Adipocyte (in vitro differentiated cells): ENCODE measurements around the gene CERK.

ENCODE experiments used
- DNase-seq: peaks from one replicate; pipeline ENCODE4 v3.0.0-alpha.2; 2015; ENCODE audit warnings: low read depth
- H3K27me3 ChIP-seq: replicated peaks from 2 replicates; pipeline ENCODE4 v1.7.0; 2013; ENCODE audit warnings: mild to moderate bottlenecking, low read length, moderate library complexity; ENCODE audit not compliant: control insufficient read depth, insufficient read depth
- H3K36me3 ChIP-seq: 2 replicates; pipeline ENCODE4 v1.7.0; 2013; ENCODE audit warnings: low read length, mild to moderate bottlenecking, moderate library complexity; ENCODE audit not compliant: control insufficient read depth, insufficient read depth, severe bottlenecking
- H3K4me1 ChIP-seq: 2 replicates; pipeline ENCODE4 v1.7.0; 2013; ENCODE audit warnings: mild to moderate bottlenecking, low read length, moderate library complexity; ENCODE audit not compliant: control insufficient read depth, insufficient read depth
- H3K4me3 ChIP-seq: 2 replicates; pipeline ENCODE4 v1.7.0; 2013; ENCODE audit warnings: mild to moderate bottlenecking, low read length, moderate library complexity
- H3K9ac ChIP-seq: 2 replicates; pipeline ENCODE4 v1.7.0; 2013; ENCODE audit warnings: mild to moderate bottlenecking, low read length, moderate library complexity
- H3K9me3 ChIP-seq: 2 replicates; pipeline ENCODE4 v1.7.0; 2013; ENCODE audit warnings: mild to moderate bottlenecking, low read length, moderate library complexity; ENCODE audit not compliant: control insufficient read depth

CERK gene

GRCh38 chr22:46764140-46764680 lies 26.2 kb upstream of the CERK start:
- H3K36me3 ChIP-seq, result no peaks in the 10 kb centered on the region
- no peaks in the 10 kb centered on the region for H3K9me3 ChIP-seq
- peak overlapping the region; percentile 94 for H3K9ac ChIP-seq
- H3K4me3 ChIP-seq, result peak overlapping the region; percentile 87
- no peaks in the 10 kb centered on the region for H3K27me3 ChIP-seq
- DNase-seq, result peak; percentile 29
- H3K4me1 ChIP-seq, result peaks cover 24% of the 10 kb centered on the region

- peaks cover 24% of the 10 kb centered on the region for H3K4me1 ChIP-seq
- no peaks in the 10 kb centered on the region for H3K36me3 ChIP-seq
- H3K9ac ChIP-seq, result peak overlapping the region; percentile 94
- H3K4me3 ChIP-seq, result peak overlapping the region; percentile 87
- peak; percentile 60 for DNase-seq
- H3K27me3 ChIP-seq, result no peaks in the 10 kb centered on the region
- H3K9me3 ChIP-seq, result no peaks in the 10 kb centered on the region
These were observed 25.1 kb upstream of the CERK start for GRCh38 chr22:46763051-46763705.

- peak within 1 kb of the TSS; percentile 94 for H3K9ac ChIP-seq
- no peaks in the 10 kb centered on the region for H3K36me3 ChIP-seq
- DNase-seq, result peak; percentile 98
- H3K4me1 ChIP-seq, result peaks cover 24% of the 10 kb centered on the region
- no peaks in the 10 kb centered on the region for H3K27me3 ChIP-seq
- H3K9me3 ChIP-seq, result no peaks in the 10 kb centered on the region
- H3K4me3 ChIP-seq, result peak within 1 kb of the TSS; percentile 87
These were observed 24.4 kb upstream of the CERK start, which contains the start of gene TBC1D22A for GRCh38 chr22:46762238-46763050. TSS of gene TBC1D22A (plus strand) at chr22:46762650. CDS start at chr22:46762787, 137 bp downstream.

- H3K36me3 ChIP-seq, result no peaks in the 10 kb centered on the region
- peak overlapping the region; percentile 94 for H3K9ac ChIP-seq
- peaks cover 24% of the 10 kb centered on the region for H3K4me1 ChIP-seq
- H3K4me3 ChIP-seq, result peak overlapping the region; percentile 87
- no peaks in the 10 kb centered on the region for H3K9me3 ChIP-seq
- DNase-seq, result peak; percentile 3
- no peaks in the 10 kb centered on the region for H3K27me3 ChIP-seq
These were observed 23.6 kb upstream of the CERK start for GRCh38 chr22:46761539-46762237.

- Histone ChIP-seq H3K4me1 (peaks cover 24% of the 10 kb centered on the region), H3K27me3 (no peaks in the 10 kb centered on the region), H3K36me3 (no peaks in the 10 kb centered on the region), H3K9ac (peak overlapping the region; percentile 94), H3K4me3 (peak overlapping the region; percentile 87), H3K9me3 (no peaks in the 10 kb centered on the region)
- no peak for DNase-seq
These were observed 23.0 kb upstream of the CERK start for GRCh38 chr22:46761017-46761416.

- H3K36me3 ChIP-seq, result no peaks in the 10 kb centered on the region
- H3K9ac ChIP-seq, result peak overlapping the region; percentile 19
- no peak overlapping the region for H3K4me3 ChIP-seq
- H3K27me3 ChIP-seq, result no peaks in the 10 kb centered on the region
- no peaks in the 10 kb centered on the region for H3K9me3 ChIP-seq
- DNase-seq, result peak; percentile 71
- H3K4me1 ChIP-seq, result peaks cover 19% of the 10 kb centered on the region
These were observed 20.8 kb upstream of the CERK start for GRCh38 chr22:46758867-46759290.

GRCh38 chr22:46758121-46758520 lies 20.1 kb upstream of the CERK start:
- H3K9me3 ChIP-seq, result no peaks in the 10 kb centered on the region
- no peaks in the 10 kb centered on the region for H3K36me3 ChIP-seq
- H3K27me3 ChIP-seq, result no peaks in the 10 kb centered on the region
- H3K4me3 ChIP-seq, result no peak overlapping the region
- H3K4me1 ChIP-seq, result peaks cover 23% of the 10 kb centered on the region
- no peak overlapping the region for H3K9ac ChIP-seq
- no peak for DNase-seq

- H3K9ac ChIP-seq, result no peak overlapping the region
- H3K4me3 ChIP-seq, result no peak overlapping the region
- H3K4me1 ChIP-seq, result peaks cover 23% of the 10 kb centered on the region
- no peak for DNase-seq
- H3K36me3 ChIP-seq, result no peaks in the 10 kb centered on the region
- no peaks in the 10 kb centered on the region for H3K27me3 ChIP-seq
- H3K9me3 ChIP-seq, result no peaks in the 10 kb centered on the region
These were observed 19.1 kb upstream of the CERK start for GRCh38 chr22:46757104-46757503.

GRCh38 chr22:46756097-46756496 lies 18.0 kb upstream of the CERK start:
- DNase-seq, result no peak

GRCh38 chr22:46755525-46755924 lies 17.5 kb upstream of the CERK start:
- Histone ChIP-seq H3K9me3 (no peaks in the 10 kb centered on the region), H3K27me3 (no peaks in the 10 kb centered on the region), H3K9ac (no peak overlapping the region), H3K4me1 (peaks cover 17% of the 10 kb centered on the region), H3K4me3 (no peak overlapping the region), H3K36me3 (no peaks in the 10 kb centered on the region)
- no peak for DNase-seq

More at GRCh38 chr22:46756097-46756496, 18.0 kb upstream of the CERK start:
- peaks cover 18% of the 10 kb centered on the region for H3K4me1 ChIP-seq
- H3K27me3 ChIP-seq, result no peaks in the 10 kb centered on the region
- no peak overlapping the region for H3K4me3 ChIP-seq
- no peak overlapping the region for H3K9ac ChIP-seq
- no peaks in the 10 kb centered on the region for H3K9me3 ChIP-seq
- H3K36me3 ChIP-seq, result no peaks in the 10 kb centered on the region

GRCh38 chr22:46754826-46755225 lies 16.8 kb upstream of the CERK start:
- no peak for DNase-seq
- Histone ChIP-seq H3K4me1 (peaks cover 24% of the 10 kb centered on the region), H3K9ac (no peak overlapping the region), H3K4me3 (peak overlapping the region; percentile 72), H3K36me3 (no peaks in the 10 kb centered on the region), H3K9me3 (no peaks in the 10 kb centered on the region), H3K27me3 (no peaks in the 10 kb centered on the region)
